ENCODE measurements around the gene RNF40. TPM values are rescaled to one million over a fixed set of nuclear protein-coding genes. Genes with fewer than 3 reads are reported as not detected.
A peak's percentile ranks its signal among the peaks of the same experiment; 100 is the strongest.
"Not testable (repeated sequence)": the region's sequence is repeated elsewhere in the genome, so short reads cannot be mapped to it uniquely, and the experiment has no call there.

RNF40 gene
- polyA plus RNA-seq, 1 experiment: 82.4 TPM

GRCh38 chr16:30797670-30798309 lies 35.7 kb downstream of the RNF40 start:
- POLR2A ChIA-PET: interaction anchor here (0.6 kb wide), 1 partner anchor 50 kb away, joined by 3 read pairs; no protein-coding TSS in a partner anchor
- no peak for TF ChIP-seq CTCF (IDR thresholded peaks at IDR 0.05; ENCODE audit: insufficient read depth, low read depth, low read length)
- H3K27me3 ChIP-seq (ENCODE audit: control insufficient read depth, insufficient read depth, low read length): peaks cover 1% of the 10 kb centered on the region; the same call in 1 of the 2 replicates
- CTCF ChIA-PET: interaction anchor here (0.6 to 1.6 kb wide), 3 partner anchors 10 to 17 kb away, joined by 4 read pairs; partner anchors contain the start of gene ZNF629
- no peak for DNase-seq (ENCODE audit: low read depth)
- no peak overlapping the region for H3K4me3 ChIP-seq (ENCODE audit: low read depth, low read length)
- no peaks in the 10 kb centered on the region for H3K36me3 ChIP-seq (ENCODE audit: control insufficient read depth, insufficient read depth, low read length)

- POLR2A ChIA-PET: interaction anchor here (0.7 kb wide), 2 partner anchors 10 to 35 kb away, joined by 3 to 9 read pairs; no protein-coding TSS in a partner anchor
- H3K36me3 ChIP-seq (ENCODE audit: control insufficient read depth, insufficient read depth, low read length): no peaks in the 10 kb centered on the region
- no peak for DNase-seq (ENCODE audit: low read depth)
- H3K4me3 ChIP-seq (ENCODE audit: low read depth, low read length): no peak overlapping the region
- no peaks in the 10 kb centered on the region for H3K27me3 ChIP-seq (ENCODE audit: control insufficient read depth, insufficient read depth, low read length)
- no peak for TF ChIP-seq CTCF (IDR thresholded peaks at IDR 0.05; ENCODE audit: insufficient read depth, low read depth, low read length)
- CTCF ChIA-PET: interaction anchor here (0.7 to 2.0 kb wide), 2 partner anchors 9 to 12 kb away, joined by 3 to 6 read pairs; no protein-coding TSS in a partner anchor
Measured at GRCh38 chr16:30802936-30803335, 40.8 kb downstream of the RNF40 start.

- no peaks in the 10 kb centered on the region for H3K27me3 ChIP-seq (ENCODE audit: control insufficient read depth, insufficient read depth, low read length)
- ChIA-PET CTCF (interaction anchor here (0.8 to 4.5 kb wide), 6 partner anchors 9 to 97 kb away, joined by 3 to 23 read pairs (median 6); partner anchors contain the start of gene ZNF629), POLR2A (interaction anchor here (0.5 to 1.8 kb wide), 5 partner anchors 9 to 278 kb away, joined by 3 to 8 read pairs (median 5); partner anchors contain the start of gene ZNF629)
- H3K4me3 ChIP-seq (ENCODE audit: low read depth, low read length): peak overlapping the region; percentile 79
- TF ChIP-seq CTCF (IDR thresholded peaks at IDR 0.05; ENCODE audit: insufficient read depth, low read depth, low read length): no peak
- no peaks in the 10 kb centered on the region for H3K36me3 ChIP-seq (ENCODE audit: control insufficient read depth, insufficient read depth, low read length)
- DNase-seq (ENCODE audit: low read depth): no peak
Measured at GRCh38 chr16:30805056-30805369, 42.9 kb downstream of the RNF40 start.

GRCh38 chr16:30805370-30806169 lies 43.4 kb downstream of the RNF40 start:
- CTCF ChIA-PET: interaction anchor here (0.7 to 4.5 kb wide), 9 partner anchors 8 to 96 kb away, joined by 3 to 23 read pairs (median 5); partner anchors contain the start of gene ZNF629
- no peak for TF ChIP-seq CTCF (IDR thresholded peaks at IDR 0.05; ENCODE audit: insufficient read depth, low read depth, low read length)
- POLR2A ChIA-PET: interaction anchor here (0.5 to 1.8 kb wide), 5 partner anchors 9 to 278 kb away, joined by 3 to 8 read pairs (median 5); partner anchors contain the start of gene ZNF629
- Histone ChIP-seq H3K4me3 (ENCODE audit: low read depth, low read length) (peak overlapping the region; percentile 79), H3K36me3 (ENCODE audit: control insufficient read depth, insufficient read depth, low read length) (no peaks in the 10 kb centered on the region), H3K27me3 (ENCODE audit: control insufficient read depth, insufficient read depth, low read length) (no peaks in the 10 kb centered on the region)
- DNase-seq (ENCODE audit: low read depth): no peak

- Histone ChIP-seq H3K27me3 (ENCODE audit: control insufficient read depth, insufficient read depth, low read length) (no peaks in the 10 kb centered on the region), H3K4me3 (ENCODE audit: low read depth, low read length) (no peak overlapping the region), H3K36me3 (ENCODE audit: control insufficient read depth, insufficient read depth, low read length) (no peaks in the 10 kb centered on the region)
- ChIA-PET CTCF (interaction anchor here (0.6 to 4.5 kb wide), 2 partner anchors 8 to 20 kb away, joined by 3 to 21 read pairs; partner anchors contain the start of gene ZNF629), POLR2A (no interaction called here)
- no peak for TF ChIP-seq CTCF (IDR thresholded peaks at IDR 0.05; ENCODE audit: insufficient read depth, low read depth, low read length)
- no peak for DNase-seq (ENCODE audit: low read depth)
Measured at GRCh38 chr16:30808146-30808545, 46.0 kb downstream of the RNF40 start.

- H3K27me3 ChIP-seq (ENCODE audit: control insufficient read depth, insufficient read depth, low read length); POLR2A ChIA-PET: not testable (repeated sequence)
Measured at GRCh38 chr16:30808890-30809426, 46.8 kb downstream of the RNF40 start.

GRCh38 chr16:30809675-30810074 lies 47.6 kb downstream of the RNF40 start:
- H3K27me3 ChIP-seq (ENCODE audit: control insufficient read depth, insufficient read depth, low read length); DNase-seq (ENCODE audit: low read depth); H3K4me3 ChIP-seq (ENCODE audit: low read depth, low read length); H3K36me3 ChIP-seq (ENCODE audit: control insufficient read depth, insufficient read depth, low read length); POLR2A ChIA-PET; CTCF ChIA-PET: not testable (repeated sequence)

More at GRCh38 chr16:30808890-30809426, 46.8 kb downstream of the RNF40 start:
- DNase-seq (ENCODE audit: low read depth); H3K4me3 ChIP-seq (ENCODE audit: low read depth, low read length); H3K36me3 ChIP-seq (ENCODE audit: control insufficient read depth, insufficient read depth, low read length): not testable (repeated sequence)
- CTCF ChIA-PET: interaction anchor here (4.5 kb wide), 1 partner anchor 20 kb away, joined by 21 read pairs; the partner anchor contains the start of gene ZNF629

All from BJ (cell line).